GM19372 (cell line): Measurements from ENCODE around the gene DGCR2.

Experiments
- ATAC-seq: cut with Tn5 transposase; IDR thresholded peaks from one replicate; pipeline ENCODE4 v1.9.1; 2021; ENCODE audit warnings: mild to moderate bottlenecking, low read depth, moderate library complexity; ENCODE audit not compliant: unreplicated experiment

DGCR2 gene

DNA sequence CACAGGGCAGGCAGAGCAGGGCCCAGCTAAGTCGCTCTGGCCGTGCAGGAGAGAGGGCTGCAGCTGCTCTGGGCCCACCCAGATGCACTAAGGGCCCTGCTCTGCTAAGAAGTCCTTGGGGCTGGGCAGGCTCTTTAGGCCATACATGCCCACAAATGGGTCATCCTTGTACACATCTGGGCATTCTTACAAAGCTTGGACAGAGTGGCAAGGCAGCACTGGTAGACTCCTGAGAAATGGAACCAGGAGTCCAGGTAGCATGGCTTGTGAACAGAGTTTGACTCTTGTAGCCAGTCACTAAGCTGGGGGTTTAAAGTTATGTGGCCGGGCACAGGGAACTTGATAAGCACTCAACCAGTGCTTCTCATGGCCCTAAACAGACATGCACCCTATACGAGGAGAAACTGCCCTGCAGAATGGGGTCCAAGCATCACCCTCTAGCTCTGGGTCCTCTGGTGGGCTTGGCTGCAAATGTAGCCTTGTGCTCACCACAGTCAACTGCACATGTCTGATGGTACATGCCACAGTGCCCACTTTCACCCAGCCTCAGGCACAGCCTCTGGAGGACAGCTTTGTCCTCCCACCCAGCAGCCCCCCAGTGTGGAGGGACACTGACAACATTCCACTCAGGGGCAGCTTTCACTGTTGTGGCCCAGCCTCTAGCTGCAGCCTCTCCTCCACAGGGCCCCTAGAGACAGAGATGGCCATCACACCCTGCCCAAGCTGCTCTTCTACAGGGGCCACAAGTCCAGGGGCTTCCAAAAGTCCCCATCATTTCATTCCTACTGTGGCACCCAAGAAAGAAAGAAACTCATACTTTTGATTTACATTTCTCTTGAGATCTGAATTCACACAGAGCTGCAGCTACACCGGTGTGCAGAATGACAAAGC, 75.2 kb downstream of the DGCR2 start:
- ATAC-seq, result no peak

DNA sequence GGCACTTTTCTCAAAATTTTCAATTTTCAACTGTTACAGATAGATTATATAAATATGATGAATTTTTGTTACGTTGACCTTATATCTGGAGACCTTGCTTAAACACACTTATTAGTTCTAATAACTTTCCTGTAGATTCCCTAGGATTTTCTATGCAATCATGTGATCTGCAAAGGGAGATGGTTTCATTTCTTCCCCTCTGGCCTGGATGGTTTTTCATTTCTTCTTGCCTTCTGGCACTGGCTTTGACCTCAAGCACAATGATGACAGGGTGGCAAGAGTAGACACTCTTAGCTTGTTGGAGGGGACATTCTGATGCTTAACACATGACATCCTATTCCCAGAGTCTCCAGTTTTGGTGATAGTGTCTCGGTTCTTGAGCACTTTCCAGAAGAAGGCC, 75.9 kb downstream of the DGCR2 start:
- no peak for ATAC-seq

DNA sequence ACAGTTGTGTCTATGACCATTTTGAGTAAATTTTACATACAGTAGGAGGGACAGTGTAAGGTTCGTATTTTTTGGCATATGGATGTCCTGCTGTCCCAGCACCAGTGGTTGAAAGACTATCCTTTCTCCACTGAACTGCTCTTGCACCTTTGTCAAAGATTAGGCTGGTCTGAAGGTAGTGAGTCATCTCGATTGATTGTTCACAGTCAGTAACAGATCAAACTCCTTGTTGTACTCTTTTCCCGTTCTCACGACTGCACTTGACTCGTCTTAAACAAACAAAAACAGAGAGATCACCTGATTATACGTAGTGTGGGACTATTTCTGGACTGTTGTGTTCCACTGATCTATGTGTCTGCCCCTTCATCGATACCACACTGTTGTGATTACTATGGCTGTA, 77.1 kb downstream of the DGCR2 start:
- no peak for ATAC-seq

DNA sequence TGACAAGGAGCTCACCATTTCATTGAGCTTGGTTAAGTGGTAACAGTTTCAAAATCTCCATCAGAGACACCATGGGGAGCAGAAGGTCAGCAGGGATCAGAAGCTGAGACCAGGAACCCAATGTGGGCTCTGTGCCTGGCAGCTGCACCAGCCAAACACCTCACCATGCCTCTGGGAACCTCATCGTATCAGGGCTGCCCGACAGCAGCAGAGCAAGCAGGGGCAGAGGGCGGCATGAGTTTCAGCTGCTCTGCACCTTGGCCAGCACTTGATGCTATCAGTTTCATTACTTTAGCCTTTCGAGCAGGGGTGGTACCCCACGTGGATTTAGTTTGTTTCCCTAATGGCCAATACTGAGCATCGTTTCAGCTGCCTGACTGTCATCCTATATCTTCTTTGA, 77.8 kb downstream of the DGCR2 start:
- ATAC-seq, result no peak

DNA sequence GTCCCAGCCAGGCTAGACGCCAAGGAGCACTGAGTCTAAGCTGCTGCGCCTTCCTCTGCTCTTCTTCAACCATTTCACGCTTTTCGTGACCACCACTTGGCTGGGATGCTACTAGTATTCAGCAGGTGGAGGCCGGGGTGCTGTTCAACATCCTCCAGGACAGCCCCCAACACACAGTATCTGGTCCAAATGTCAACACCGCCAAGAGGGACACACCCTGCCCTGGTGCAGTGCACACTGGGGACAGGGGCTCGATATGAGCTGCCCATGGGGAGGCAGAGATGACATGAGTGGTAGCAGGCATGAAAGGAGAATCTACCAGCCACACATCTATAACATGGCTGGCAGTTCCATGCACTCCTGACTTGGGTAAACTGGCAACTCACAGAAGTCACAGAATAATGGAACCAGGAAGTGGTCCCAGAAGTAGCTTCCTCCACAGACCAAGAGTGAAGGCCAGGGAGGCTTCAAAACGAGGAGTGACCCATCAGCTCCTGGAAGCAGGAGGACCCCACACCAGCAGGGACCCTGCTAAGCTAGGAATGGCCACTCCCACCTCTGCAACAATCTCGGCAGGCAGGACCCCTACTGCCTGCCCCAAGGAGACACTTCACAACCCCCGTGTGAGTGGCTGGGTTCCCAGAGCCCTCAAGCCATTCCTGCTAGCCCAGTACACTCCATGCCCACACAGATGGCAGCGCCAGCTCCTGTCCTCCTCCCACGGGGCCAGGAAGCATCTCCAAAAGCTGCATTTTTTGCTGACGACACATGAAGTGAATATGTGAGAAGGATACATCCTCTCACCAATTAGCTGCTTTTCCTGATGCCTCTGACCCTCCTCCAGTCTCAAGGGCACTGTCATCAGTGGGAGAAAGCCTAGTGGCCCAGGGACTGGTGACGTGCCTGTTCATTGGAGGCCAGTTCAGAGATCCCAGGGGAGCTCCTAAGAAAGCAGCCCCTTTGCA, 78.8 kb downstream of the DGCR2 start:
- ATAC-seq, result no peak

DNA sequence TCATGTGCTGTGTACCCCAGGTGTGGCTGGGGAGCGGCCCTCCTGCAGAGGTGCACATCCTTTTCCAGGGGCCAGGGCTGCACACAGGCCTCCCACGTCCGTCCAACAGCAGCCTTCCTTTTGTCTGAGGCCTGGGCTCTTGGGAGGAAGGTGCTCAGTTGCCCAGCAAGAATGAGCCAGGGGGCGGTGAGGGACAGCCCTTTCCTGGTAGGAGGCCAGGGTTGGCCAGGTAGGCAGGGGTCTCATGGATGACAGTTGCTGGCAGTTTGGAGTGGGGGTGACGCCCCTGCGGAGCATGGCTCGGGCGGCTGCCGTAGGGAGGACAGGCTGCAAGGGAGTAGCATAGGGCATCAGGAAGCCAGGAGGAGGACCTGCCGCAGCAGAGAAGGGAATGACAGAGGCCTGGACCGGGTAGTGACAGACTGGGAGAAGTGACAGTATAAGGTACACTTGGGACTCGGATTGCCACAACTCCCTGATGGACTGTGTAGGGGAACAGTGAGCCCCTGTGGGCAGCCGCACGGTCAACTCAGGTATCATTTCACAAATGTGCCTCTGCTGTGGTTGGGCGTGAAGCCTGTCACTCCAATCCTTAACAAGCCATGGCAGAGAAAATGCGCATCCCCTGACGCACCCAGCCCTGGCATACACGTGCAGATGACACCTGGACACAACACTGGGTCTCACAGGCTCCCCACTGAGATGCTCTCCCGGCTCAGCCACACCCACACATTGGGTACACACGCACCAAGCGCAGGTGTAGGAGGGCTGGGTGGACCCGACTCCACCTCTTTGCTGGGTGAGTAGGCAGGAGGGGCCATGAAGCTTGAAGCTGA, 79.7 kb downstream of the DGCR2 start:
- no peak for ATAC-seq

DNA sequence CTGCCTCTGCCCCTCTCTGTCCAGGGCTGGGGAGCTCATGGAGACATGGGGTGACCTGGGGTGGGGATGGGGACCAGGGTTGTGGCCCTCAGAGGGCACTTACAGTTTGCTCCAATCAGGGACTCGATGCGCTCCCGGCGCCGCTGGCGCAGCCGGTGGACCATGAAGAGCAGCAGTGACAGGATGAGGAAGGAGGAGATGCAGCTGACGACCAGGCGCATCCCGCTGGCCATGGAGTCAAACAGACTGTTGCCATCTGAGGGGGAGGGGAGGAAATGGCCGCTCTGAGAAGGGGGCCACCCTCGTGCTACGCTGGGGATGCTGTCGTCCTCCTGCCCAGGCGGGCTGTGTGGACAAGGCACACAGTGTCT, 80.5 kb downstream of the DGCR2 start:
- no peak for ATAC-seq

DNA sequence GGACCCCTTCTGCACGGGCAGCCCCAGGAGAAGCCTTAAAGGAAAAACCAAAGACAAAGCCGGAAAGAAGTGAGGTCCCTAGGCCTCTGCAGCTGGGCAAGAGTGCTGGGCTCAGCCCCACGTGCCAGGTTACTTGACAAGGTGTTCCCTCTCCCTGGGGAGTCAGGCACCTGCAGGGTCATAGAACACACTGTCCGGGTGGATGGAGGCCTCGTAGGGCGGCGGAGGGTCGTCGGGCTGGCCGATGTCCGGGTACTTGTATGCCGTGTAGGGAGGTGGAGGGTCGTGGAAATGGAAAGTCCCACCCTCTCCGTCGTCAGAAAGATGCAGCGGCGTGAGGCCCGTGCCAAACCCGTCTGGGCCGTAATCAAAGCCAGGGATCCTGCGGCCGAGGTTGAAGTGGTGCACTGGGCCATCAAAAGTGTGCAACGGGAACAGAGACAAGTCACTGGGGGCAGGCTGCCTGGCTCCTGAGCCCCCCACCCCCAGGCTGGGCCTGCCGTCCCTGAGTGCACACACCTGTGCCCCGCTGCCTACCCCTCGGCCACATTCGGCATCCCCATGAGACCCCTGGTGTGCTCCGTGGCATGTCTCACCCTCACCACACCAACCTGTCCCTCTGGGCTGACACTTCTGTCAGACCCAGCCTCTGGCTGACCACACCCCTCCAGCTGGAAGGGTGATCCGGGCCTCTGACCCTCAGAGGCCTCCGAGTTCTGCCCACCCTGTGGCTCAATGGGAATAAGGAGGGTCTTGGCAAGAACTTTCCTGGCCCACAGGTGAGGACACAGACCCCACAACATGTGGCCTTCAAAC, 81.1 kb downstream of the DGCR2 start:
- no peak for ATAC-seq

DNA sequence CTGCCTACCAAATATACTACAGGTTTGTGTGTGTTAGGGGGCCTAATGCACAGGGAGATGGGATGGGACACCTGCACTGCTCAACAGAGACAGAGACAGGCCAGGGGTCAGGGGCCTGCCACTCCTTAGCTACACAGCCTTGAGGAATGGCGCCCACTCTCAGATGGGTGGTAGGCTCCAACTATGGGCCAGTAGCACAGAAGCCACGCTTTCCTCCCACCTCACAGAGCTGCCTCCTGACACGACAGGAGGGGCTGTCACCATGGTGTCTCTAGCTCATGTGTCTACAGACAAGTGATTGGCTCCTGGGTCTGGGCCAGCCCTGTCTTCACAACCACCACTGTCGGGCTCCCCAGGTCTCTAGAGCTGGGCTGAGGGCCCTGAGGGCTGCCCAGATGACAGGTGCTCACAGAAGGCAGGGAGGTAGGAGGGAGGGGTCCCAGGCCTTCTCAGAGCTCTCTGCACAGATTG, 81.8 kb downstream of the DGCR2 start:
- ATAC-seq, result no peak

DNA sequence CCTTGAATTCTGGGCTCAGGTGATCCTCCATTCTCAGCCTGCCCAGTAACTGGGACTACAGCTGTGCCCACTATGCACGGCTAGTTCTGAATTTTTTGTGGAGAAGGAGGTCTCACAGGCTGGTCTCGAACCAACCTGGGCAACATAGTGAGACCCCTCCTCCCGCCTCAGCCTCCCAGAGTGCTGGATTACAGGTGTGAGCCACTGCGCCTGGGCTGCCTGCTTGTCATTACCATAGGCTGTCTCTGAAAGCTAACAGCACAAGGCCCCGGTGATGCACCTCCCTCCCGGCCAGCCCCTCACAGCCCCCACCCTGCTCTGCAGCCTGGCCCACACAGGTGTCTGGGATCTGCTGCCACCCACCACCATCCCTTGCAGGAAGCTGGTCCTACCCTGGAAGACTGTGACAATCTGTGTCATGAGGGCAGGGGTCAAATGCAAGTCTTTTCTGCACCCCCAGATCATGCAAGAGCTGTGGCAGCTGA, 82.4 kb downstream of the DGCR2 start:
- ATAC-seq, result no peak

DNA sequence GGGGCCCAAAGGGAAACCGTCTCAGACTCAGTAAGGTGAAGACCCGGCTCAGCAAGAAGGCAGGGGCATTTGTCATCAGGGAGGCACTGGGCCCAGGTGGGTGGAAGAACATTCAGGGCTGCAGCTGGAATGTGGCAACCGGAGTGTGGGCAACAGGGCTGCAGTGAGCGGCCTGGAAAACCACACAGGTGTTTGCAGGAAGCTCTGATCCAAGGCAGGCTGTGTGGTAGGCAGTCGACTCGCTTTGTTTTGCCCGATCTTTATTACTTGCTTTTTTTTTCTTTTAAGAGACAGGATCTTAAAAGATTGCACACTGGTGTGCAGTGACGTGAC, 82.8 kb downstream of the DGCR2 start:
- ATAC-seq, result no peak

DNA sequence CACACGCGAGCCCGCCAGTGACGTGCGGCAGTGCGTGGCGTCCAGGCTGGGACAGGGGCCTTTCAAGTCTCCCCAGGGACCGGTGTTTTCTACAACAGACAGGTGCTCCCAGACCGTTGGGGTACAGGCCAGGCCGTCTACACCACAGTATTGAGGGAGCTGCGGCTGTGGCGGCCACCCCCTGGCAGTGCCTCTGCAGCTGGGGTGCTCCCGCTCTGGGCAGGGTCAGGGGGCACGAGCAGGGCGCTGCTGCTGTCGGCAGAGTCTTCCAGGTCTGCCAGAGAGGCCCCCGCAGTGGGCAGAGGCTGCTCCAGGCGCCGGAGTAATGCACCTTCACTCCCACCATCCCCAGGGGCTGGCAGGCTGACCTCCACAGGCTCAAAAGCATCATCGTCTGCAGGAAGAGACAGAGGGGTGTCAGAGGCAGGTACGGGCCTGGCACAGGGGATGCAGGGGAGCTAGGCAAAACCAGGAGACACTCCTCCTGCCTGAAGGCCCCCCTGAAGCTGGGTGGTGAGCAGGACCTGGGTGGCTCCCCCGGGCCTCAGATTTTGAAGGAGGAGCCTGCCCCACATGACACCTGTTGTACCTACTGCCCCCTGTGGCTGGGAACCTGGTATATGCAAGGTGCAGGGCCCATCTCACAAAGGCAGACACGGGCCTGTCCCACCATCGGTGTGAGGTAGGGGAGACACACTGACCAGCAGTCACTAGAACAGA, 83.3 kb downstream of the DGCR2 start:
- no peak for ATAC-seq

DNA sequence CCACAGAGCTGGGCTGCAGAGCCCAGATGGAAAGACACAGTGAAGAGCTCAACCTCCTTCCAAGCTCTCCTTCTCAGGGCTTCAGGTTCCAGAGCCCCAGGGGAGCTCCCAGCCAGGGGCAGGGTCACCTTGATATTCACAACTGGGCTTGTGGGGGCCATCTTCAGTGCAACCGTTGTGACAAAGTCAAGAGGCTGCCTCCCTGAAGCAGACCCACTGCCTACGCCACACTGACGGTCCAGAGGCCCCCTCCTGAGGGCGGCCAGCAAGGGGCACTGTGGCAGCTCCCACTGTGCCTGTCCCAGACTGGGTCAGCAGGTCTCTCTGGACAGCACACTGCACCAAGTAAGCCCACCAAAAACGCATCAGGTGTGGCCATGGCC, 84.1 kb downstream of the DGCR2 start:
- ATAC-seq, result no peak

DNA sequence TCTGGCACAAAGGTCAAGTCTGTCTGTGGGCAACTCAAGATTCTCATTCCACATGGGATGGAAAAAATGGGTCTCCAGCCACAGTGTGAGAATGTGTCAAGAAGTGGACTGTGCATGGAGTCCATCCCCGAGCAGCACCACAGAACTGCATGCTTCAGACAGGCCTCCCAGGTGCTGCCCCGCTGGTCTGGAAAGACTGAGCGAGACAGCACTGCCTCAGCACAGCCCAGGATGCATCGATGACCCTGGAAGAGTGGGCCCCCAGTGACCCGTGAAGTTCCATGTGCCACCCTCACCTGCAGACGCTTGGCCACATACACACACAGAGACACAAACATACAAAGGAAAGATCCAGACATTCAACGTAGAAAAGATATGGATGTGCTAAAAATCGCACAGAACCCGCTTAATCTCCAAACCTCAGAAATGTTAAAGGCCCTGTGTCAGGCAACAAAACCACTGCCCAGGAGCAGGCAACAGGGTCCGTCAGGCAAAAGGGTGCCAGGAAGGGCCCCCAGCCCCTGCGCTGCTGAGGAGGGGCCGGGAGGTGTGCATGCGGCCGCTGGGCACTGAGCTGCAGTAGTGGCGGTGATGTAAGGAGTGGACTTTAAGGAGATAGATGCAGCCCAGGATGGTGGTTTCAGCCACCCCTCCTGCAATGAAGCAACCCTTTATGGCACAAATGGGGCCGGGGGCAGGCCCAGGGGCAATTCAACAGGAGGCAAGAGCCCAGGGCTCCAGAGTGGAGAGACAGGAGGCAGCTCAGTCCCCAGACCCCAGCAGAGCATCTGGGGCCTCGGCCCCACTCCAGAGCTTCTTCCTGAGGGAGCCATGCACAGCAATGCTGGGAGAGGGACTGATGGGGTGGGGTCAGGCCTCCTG, 84.7 kb downstream of the DGCR2 start:
- no peak for ATAC-seq

DNA sequence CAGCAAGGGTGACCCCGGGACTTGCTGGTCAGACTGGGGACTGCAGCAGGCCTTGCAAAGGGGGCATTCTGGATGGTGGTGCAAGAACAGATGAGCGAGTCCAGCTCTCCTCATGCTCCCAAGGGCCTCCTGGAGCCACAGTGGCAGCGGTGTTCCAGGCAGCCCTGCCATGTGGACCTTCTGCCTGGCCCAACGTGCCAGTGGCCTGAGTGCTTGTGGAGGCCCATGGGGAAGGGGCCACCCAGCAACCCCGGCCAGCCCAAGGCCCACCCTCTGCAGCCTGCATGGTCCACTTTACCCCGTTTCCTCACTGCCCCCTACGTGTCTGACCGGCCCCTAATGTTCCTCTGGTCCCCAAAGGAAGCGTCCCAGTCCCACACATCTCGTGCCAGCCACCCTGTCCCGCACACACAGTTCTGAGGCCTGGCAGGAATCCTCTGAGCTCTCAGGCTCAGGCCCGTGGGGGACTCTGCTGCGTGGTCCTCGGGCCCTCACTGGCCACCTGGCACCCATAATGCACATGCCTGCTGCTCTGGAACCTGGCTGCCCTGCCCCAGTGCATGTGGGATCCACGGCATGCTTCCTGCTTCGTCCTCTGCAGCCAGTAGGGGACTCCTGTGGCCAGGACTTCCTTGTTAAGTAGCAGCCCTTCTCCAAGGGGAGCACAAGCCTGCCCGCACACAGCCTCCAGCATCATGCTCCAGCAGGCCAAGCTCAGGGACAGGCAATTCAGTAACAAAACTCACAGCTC, 85.5 kb downstream of the DGCR2 start:
- ATAC-seq, result no peak

DNA sequence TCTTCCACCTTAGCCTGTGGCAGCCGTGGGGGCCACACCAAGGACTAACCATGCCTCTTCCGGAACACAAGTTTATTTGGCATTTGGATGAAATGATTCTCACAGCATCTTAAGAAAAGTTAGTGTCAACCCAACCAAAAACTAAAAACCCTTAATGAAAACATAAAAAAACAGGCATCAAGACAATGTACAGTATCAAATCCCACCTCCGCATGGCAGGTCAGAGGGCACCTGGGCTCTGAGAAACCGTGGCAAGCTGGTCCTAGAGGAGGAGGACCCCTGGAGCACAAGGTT, 86.0 kb downstream of the DGCR2 start:
- no peak for ATAC-seq

DNA sequence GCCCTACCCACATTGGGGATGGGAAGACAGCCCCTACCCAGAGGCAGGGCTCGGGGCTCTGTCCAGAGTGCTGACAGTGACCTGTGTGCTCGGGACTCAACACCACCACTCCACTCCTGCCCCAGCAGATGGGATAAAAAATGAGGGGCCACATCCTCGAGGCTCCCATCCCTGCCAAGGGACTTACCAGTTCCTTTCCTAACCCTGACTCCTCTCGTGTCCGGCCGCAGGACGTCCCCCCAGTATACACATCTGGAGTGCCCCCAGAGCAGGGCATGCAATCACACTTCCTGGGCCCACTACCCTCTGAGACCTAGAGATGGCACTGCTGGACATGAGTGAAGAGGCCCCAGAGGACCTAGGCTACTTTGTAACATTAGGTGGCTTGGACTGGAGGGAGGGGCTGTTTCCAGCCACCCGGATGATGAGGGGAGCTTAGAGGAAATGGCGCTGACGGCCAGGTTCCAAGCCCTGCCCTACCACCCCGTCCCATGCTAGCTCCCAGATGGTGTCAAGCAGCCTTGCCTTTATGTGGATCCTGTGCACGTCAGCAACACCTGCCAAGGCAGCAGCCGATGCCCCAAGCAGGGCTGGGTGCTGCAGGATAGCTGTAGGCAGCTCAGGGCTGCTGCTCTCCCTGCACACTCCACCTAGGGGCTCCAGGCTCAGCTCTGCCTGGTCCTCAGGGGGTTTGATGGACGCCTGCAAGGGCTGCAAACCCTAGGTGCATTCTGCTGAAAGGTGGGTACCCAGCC, 86.6 kb downstream of the DGCR2 start:
- no peak for ATAC-seq
